ENCODE measurements around the gene CEP120.
"Not testable (repeated sequence)": the region's sequence is repeated elsewhere in the genome, so short reads cannot be mapped to it uniquely, and the experiment has no call there.

Gene CEP120

DNA sequence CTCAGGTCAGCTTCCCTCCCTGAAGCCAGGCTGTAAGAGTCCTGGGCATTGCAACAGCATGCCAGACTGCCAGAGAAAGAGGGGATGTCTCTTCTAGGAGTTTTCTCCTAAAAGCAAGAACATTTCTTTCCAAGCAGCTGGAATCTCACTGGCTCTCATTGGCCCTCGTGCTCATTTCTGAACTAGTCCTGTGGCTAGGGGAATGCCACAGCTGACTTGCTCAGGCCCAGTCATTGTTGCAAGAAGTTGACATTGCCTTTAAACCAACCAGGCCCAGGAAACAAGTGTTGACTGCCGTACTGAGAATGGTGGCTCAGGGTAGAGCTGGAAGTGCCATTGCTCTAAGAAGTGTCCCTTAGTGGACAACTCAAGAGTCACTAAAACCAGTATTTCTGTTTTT, 15.0 kb upstream of the CEP120 start:
- DNase-seq: no peak

DNA sequence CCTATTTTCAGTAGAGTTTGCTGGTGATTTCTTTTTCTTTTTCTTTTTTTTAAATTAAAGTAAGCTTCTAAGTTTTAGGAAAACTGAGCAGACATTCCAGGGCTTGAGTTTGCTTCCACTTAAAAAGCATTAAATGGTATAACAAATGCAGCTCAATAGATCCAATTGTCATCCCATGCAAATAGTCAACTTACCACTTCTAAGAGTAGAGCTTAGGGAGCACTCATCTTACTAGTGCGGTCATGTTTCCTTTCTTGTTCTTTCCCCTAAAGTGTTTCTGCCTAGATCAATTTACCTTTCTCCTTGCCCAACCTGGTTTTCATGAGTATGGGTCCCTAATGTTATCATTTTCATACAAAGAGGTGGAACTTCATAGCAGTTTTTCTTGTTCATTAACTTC, 13.0 kb upstream of the CEP120 start:
- no peak for DNase-seq

DNA sequence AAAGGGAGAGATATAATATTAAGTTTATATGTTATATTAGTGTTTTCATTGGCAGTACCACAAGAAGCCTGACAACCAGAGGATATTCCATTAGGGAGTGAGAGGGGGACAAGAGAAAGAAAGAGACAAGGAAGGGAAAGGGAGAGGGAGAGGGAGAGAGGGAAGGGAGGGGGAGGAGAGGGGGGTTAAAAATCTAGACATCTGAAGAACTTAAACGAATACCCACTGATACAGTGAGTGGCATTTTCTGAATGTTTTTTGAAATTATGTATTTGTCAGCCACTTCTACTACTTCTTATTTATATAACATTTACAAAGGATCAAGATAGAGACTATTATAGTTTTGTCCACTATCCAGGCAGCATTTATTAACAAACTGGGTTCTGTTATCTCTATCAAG, 11.6 kb upstream of the CEP120 start:
- no peak for DNase-seq

DNA sequence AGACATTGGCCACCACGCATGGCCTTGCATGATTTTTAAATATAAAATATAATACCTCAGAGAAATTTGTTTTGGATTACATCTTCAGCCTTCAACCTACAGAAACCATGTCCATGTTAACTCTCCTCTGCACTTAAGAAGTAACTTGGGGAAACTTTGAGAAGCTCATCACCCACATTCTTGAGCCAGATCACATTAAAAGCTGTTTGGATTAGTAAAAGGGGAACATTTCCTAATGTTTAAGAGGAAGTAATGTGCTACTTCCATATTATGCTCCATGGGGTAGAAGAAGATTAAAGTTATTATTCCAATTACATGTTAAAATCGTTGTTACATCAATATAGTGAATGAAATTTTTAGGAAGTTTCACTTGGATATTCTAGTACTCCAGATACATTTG, 10.4 kb upstream of the CEP120 start:
- no peak for DNase-seq

DNA sequence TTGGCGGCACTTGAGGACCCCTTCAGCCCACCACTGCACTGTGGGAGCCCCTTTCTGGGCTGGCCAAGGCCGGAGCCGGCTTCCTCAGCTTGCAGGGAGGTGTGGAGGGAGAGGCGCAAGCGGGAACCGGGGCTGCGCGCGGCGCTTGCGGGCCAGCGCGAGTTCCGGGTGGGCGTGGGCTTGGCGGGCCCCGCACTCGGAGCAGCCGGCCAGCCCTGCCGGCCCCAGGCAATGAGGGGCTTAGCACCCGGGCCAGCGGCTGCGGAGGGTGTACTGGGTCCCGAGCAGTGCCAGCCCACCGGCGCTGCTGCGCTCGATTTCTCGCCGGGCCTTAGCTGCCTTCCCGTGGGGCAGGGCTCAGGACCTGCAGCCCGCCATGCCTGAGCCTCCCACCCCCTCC, 7.2 kb upstream of the CEP120 start:
- not testable (repeated sequence) for DNase-seq

DNA sequence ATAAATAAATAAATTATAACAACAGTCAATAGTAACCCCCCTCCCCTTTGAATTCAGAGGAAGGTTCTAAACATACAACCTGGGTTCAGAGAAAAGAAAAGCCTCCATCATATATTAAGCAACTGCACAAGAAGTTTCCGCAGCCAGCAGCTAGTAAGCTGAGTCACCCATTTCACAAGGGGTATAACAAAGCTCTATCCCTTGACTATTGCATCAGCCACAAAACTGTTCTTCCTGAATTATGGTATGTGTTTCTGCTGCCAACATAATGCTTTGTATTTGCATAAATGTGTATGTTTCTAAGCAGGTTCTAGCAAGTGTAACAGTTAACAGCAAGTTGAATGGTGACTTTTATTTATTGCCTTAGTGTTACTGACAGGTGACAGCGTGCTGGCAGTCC, 6.8 kb upstream of the CEP120 start:
- no peak for DNase-seq

DNA sequence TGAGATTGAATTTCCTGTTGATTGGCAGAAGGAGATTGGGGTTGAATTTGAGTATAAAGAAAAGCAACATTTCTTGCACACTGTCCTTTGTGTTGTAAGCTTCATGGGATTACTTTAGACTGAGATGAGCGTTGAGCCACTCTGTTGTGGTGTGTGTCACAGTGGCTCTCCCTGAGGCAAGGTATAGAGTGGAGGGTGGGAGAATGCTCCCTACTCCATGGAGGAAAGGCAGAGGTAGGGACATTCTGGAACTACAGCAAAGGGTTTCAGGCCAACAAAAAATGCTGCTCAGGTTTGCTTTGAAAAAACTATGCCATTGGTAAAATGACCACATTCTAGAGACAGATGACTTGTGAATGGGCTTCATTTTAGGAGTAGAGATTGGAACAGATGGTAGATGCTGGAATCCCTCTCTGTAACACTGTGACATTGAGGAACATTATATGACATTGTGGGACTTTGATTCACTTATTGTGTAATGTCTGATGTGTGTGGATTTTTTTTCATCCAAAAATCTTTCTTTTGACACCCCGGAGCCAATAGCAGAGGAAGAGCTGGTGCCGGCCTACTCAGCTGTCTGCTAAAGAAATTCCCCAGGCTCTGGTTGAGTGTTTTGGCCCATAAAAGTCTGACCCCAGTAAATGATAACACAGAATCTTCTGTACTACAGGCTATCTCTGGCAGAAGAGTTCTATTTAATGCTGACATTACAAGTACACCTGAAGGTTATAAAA, 6.2 kb upstream of the CEP120 start:
- no peak for DNase-seq

DNA sequence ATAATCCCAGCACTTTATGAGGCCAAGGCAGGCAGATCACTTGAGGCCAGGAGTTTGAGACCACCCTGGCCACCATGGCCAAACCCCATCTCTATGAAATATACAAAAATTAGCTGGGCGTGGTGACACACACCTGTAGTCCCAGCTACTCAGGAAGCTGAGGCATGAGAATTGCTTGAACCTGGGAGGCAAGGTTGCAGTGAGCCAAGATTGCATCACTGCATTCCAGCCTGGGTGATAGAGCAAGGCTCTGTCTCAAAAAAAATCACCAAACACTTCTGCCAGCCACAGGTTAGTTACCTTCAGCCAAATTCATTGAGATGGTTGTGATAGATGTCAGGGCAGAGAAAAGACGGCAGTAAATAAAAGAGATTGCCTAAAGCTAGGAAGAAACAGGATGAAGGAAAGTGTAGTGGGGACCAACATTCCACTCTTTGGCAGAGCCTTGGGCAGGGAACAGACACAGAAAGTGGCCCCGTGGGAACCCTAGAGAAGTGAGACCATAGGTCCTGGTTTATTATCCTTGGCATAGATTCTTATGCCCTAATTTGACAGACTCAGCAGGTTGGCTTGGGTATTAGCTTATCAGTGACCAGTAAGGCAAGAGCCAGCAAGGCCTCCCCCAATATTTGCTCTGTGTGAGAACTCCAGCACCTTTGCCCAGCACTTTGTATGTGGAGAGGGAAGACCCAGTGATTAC, 5.5 kb upstream of the CEP120 start:
- no peak for DNase-seq

DNA sequence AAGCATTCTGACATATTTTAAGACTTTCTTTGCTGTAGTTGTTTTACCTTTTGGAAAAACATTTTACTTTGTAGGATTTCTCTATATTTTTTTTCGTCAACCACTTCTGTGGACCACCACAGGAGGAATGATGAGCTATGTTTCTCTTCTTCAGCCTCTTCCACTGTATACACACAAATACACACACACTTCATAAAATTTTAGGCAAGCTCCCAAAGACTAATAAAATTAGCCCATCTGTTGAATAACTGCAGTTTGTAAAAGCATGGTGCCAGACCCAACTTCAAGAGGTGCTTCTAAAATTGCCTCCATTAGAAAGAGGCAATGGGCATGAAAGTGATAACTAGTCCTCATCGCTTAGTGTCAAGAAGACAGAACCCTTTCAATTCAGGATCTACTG, 4.1 kb upstream of the CEP120 start:
- DNase-seq: no peak

DNA sequence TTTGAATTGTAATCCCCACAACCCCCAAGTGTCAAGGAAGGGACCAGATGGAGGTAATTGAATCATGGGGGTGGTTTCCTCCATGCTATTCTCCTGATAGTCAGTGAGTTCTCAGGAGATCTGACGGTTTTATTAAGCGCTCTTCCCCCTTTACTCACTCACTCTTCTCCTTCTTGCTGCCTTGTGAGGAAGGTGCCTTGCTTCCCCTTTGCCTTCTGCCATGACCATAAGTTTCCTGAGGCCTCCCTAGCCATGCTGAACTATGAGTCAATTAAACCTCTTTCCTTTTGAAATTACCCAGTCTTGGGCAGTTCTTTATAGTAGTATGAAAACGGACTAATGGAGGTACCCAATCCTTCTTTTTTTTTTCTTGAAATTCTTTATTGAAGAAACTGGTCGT, 2.2 kb upstream of the CEP120 start:
- DNase-seq: no peak

DNA sequence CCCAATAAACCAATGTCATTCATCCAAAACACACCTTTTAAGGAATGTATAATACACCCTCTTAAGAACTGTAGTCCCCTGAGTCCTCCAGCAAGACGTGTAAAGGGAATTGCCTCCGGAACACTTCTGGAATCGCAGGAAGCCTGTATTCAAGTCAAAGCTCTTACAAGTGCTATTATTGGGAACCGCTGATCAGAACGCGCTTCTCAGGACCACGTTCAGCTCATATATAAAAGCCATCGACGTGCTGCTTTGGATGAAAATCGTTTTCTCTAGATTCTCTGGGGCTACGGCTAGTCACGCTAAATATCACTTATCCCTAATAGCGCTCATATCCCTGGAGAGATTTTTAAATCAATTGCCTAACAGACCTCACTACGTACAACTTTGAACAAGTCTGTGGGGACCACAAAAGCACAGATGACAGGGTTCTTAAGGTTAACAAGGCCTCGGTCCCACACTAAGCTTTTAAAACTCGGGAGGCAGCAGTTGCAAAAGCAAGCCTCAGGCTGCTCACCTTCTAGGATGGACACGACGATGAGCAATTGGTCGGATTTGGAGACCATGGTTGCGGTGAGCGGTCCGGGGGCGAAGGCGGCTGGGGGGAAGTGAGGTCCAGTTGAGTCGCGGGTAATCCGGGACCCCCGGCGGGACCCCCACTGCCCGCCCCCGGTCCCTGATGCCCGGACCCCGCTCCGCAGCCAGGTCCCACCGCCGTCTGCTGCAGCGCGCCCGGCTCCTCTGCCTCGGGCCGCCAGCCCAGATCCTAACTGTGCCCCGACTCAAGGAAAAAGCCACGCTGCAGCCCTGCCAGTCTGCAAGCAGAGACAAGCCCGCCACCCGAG, 548 bp downstream of the CEP120 start:
- no peak for DNase-seq

DNA sequence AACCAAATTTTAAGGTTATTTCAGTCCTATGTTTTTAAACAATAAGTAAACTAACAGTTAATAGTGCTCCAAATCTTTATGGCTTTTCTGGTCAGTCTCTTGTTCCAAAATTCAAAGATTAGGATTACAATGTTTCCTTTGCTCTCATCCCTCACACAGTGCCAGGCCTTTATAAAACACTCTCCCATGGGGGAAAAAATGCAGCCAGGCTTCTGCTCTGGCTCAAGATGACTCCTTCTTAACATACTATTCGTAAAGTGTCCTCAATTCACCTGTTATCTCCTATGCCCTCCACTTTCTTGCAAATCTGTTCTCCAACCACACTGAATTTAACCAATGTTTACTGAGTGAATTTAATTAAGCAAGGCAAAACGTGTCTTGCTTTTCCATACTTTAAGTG, 1.4 kb downstream of the CEP120 start:
- no peak for DNase-seq

DNA sequence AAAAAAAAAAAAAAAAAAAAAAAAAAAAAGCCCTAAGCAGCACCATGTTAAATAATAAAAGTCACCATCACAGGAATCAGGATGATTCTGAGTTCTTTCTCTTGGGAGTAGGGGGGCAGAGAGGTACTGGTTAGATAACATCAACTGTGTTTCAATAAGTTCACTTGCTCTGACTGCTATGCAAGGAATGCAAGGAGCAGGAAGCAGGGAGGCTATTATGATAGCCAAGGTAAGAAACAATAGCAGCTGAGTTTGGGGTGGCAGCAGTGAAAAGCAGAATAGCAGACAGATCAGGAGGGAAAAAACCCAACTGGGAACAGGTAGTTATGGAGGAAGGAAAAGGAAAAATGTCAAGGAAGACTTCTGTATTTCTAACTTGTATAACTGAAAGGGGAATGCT, 8.2 kb downstream of the CEP120 start:
- DNase-seq: no peak

DNA sequence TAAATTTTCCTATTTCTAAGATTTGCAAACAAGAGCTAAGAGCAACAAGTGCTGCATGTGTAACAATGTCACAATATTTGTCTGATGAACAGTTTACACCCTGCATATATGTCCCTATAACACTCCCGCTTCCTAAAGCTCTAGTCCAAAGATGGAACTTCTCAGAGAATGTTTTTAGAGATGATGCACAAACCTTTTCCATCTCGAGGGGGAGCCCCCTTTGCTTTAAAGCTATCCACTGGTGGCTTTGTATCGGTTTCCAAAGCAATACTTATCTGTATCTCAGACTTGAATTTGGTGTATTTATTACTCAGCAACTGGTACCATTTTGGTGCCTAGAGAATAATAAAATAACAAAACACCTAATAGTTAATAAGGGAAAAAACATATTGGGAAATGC, 11.0 kb downstream of the CEP120 start:
- no peak for DNase-seq

DNA sequence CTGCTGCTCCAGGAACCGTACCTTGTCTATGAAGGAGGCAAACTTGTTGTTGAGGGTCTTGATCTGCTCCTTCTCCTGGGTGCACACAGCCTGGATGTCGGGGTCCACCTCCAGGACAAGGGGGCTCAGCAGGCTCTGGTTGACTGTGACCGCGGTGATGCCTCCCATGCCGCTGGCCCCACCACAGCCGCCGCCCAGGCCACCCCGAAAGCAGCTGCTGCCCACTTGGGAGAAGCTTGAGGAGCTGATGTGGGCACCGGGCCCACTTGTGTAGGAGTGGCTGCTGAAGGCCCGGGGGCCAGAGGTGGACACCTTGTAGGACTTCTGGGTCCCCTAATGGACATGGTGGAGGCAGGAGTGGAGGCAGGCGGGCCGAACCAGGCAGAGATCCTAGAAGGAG, 21.2 kb downstream of the CEP120 start:
- DNase-seq: not testable (repeated sequence)

DNA sequence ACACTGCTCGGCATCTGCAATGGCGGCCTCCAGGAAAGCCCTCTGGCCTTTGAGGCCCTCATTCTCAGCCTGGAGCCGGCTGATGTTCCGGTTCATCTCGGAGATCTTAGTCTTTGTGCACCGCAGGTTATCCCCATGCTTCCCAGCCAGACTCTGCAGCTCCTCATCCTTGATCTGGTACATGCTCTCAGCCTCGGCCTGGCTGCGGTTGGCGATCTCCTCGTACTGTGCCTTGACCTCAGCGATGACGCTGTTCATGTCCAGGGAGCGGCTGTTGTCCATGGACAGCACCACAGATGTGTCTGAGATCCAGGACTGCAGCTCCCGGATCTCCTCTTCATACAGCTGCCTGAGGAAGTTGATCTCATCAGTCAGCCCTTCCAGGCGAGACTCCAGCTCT, 21.9 kb downstream of the CEP120 start:
- no peak for DNase-seq

DNA sequence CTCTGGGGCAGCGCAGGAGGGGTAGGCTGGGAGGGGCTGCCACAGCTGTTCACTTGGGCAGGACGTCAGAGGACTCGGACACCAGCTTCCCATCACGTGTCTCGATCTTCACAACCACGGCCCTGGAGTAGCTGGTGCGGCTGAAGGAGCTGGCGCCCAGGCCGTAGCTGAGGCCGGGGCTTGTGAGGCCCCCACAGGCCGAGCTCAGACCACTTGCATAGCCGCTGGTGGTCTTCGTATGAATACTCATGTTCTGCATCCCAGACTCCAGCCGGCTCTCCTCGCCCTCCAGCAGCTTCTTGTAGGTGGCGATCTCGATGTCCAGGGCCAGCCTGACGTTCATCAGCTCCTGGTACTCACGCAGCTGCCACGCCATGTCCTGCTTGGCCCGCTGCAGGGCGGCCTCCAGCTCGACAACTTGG, 22.3 kb downstream of the CEP120 start:
- not testable (repeated sequence) for DNase-seq

DNA sequence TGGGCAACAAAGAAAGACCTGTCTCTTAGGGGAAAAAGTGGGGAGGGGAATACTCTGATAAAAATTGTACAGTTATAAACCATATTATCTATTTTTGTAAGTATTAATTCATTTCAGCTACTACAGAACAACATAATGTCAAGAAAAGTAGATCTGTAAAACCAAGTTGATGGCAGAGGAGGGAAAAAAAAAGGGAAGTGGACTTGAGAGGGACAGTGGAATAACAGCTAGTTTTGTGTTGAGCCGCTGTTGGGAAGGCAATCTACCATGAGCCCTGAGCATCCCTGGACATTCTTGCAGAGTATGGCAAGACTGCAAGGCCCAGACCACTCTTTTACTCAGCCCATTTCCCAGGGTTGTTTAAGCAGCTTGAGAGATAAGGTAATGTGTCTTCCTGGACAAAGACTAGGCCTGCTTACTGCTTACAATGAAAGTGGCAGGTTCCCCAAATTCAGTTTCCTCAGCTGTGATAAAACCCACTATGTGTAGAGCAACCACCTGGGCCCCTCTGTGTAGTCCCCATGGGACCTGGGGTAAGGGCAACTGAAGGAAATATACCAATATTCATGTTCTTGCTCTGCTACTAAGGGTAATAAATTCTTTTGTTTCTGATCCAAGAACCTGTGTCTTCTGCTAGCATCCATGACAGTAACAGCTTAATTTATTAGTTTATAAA, 25.0 kb downstream of the CEP120 start:
- DNase-seq: no peak

DNA sequence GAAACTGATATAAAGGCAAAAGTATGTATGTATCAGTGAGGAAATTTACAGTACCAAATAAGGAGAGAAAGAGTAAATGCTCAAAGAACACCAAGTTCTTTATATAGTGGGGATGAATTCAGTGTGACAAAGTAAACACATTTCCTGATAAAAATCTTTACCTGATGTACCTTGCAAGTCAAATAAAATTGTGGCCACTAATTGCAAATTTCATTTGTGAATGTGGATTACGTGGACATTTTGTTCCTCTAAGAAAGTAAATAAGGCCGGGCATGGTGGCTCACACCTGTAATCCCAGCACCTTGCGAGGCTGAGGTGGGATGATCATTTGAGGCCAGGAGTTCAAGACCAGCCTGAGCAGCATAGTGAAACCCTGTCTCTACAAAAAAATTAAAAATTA, 25.7 kb downstream of the CEP120 start:
- DNase-seq: no peak

DNA sequence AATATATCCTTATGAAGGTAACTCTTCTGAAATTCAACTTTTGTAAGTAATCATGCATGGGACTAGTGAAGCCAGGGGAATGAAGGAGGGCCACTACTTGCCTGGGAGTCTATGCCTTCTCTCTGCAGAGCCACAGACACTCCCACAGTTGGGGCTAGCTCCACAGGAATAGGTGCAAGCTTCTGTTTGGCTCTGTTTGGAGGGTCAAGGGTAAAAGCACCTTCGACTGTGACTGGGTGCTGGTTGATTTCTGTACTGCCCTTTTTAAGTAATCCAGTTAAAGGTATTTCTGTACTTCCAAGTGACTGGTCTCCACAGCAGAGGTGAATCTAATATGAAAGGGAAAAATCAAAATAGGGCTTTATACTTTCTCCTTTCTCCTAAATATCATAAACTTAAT, 32.2 kb downstream of the CEP120 start:
- no peak for DNase-seq

DNA sequence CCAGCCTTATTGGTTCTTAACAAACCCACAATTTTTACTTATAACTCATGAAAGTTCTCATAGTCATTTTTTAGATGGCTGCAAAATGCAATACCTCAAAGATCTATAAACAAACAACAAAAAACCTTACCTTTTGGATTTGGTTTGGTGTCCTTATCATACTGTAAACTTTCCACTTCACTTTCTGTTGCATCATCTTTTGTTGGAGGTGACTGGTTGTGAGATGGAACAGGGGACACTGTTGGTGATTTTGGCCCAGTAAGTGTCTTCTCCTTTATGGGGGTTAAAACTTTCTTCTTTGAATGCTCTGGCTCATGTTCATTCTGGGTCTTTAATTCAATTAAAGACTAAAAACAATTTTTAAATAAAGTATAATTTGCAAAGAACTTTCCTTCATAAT, 33.4 kb downstream of the CEP120 start:
- no peak for DNase-seq

DNA sequence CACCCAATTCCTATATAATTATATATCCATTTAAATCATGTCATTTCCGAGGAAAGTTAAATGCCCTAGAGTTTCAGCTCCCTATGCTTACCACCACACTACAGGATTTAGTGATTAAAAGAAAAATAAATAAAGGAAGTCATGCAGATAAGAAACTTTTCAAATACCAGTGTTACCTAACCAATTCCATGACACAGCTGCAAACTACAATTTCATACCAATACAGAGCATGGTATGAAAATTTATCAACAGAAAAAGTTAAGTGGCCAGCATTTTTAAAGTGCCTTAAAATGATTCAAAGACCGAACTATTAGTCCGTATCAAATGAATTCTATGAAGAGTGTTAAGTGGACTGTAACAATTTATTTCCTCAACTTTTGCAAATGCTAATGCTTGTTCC, 35.9 kb downstream of the CEP120 start:
- DNase-seq: no peak

DNA sequence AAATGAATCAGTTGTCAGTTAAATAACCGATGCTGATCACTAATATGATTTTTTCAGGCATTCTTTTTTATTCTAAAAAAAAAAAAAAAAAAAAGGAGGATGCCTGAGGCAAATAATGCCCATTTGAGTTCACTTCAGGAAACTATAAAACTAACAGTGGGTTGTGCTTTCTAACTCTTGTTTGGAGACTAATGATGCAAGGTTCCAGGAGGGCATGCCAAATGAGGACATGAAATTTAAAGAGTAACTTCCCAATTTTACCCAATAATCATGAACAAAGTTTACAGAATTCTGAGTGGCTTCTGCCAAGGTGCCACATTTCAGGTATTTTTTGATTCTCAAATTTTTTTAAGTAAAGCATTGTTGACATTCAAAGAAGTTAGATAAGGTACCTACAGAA, 41.0 kb downstream of the CEP120 start:
- DNase-seq: no peak

Data from NCI-H1092 (cell line).